ENCODE data around the gene TXNL1.
A peak's percentile ranks its signal among the peaks of the same experiment; 100 is the strongest.
"Not testable (repeated sequence)": the region's sequence is repeated elsewhere in the genome, so short reads cannot be mapped to it uniquely, and the experiment has no call there.

The TXNL1 gene

DNA sequence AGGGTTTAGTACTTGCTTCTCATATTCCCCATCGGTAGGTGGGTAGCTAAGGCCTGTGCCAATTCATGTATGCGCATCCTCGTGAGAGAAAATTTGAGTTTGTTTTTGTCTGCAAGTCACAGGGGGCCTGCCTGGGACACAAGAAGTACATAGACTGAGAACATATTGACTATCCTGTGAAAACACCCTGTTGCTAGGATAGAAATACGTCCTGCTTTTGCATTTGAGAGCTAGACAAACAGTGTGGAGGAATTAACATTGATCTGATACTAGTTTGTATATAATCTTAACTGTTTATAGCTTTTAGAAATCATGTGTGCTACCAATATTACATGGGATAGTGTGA lies 23.6 kb upstream of the TXNL1 start:
- Histone ChIP-seq H3K27me3 (no peaks in the 10 kb centered on the region), H3K4me2 (no peak overlapping the region), H3K9ac (no peak overlapping the region), H3K9me3 (replicated peaks in 1 of 11) (no peaks in the 10 kb centered on the region), H3K4me1 (no peaks in the 10 kb centered on the region), H4K20me1 (peaks cover 0 to 55% (median 0%) of the 10 kb centered on the region in 11 experiments; a peak in 6 of 22 replicates), H3K27ac (no peak overlapping the region), H3K4me3 (no peak overlapping the region), H3K36me3 (peaks cover 0 to 21% (median 5%) of the 10 kb centered on the region in 11 experiments; a peak in 5 of 22 replicates)
- no peak for TF ChIP-seq Cebpa-rat (IDR thresholded peaks at IDR 0.05)

GRCh38 chr18:56661360-56662062 lies 23.1 kb upstream of the TXNL1 start:
- H3K27me3 ChIP-seq = no peaks in the 10 kb centered on the region
- peaks cover 0 to 54% (median 0%) of the 10 kb centered on the region in 11 experiments; a peak in 5 of 22 replicates for H4K20me1 ChIP-seq
- no peak overlapping the region for H3K27ac ChIP-seq
- H3K4me3 ChIP-seq = no peak overlapping the region
- H3K9ac ChIP-seq = no peak overlapping the region
- H3K4me2 ChIP-seq = no peak overlapping the region
- peaks cover 0 to 21% (median 5%) of the 10 kb centered on the region in 11 experiments; a peak in 5 of 22 replicates for H3K36me3 ChIP-seq
- no peaks in the 10 kb centered on the region for H3K4me1 ChIP-seq
- no peak for TF ChIP-seq Cebpa-rat (IDR thresholded peaks at IDR 0.05)
- no peaks in the 10 kb centered on the region for H3K9me3 ChIP-seq (replicated peaks in 1 of 11)

DNA sequence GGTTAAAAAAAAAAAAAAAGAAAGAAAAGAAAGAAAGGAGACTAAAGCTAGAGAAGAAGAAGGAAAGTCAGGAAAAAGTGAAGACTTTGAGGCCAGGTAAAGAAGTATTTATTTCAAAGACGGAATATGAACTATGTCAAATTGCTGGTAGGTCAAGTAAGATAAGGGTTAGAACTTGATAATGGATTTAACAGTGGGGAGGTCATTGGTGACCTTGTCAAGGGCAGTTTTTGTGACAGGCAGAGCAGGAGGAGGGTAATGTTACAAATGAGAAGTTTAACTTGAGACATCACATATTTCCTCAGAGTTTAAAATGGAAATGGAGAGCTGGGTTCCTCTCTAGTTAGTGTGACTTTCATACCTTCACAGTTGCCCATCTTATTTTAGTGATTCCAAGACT lies 22.3 kb upstream of the TXNL1 start:
- Histone ChIP-seq H3K36me3 (peaks cover 0 to 21% (median 5%) of the 10 kb centered on the region in 11 experiments; a peak in 5 of 22 replicates), H3K27me3 (no peaks in the 10 kb centered on the region), H3K4me2 (no peak overlapping the region), H3K4me3 (no peak overlapping the region), H4K20me1 (peaks cover 0 to 49% (median 0%) of the 10 kb centered on the region in 11 experiments; a peak in 5 of 22 replicates), H3K9ac (no peak overlapping the region), H3K4me1 (peaks cover 0 to 4% (median 0%) of the 10 kb centered on the region in 10 experiments; a peak in 4 of 20 replicates), H3K9me3 (replicated peaks in 1 of 11) (no peaks in the 10 kb centered on the region), H3K27ac (no peak overlapping the region)
- TF ChIP-seq Cebpa-rat (IDR thresholded peaks at IDR 0.05) = no peak

DNA sequence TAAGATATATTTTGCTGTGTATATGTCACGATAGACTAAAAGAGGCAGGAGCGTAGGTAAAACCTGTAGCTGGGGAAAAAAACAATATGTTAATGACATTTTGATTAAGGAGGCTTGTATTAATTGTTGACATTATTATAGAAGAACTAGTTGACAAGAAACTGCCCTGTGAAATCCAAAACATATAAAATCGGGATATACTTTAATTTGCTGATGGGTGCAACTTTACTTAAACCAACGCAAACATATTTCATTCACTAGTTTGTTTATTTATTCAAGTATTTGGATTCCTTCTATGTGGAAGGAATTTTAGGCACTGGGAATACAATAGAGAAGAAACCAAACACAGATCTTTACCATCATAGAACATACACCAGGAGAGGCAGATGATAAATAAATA lies 20.7 kb upstream of the TXNL1 start:
- TF ChIP-seq Cebpa-rat (IDR thresholded peaks at IDR 0.05) = no peak
- Histone ChIP-seq H3K36me3 (peaks cover 0 to 21% (median 5%) of the 10 kb centered on the region in 11 experiments; a peak in 5 of 22 replicates), H3K4me2 (no peak overlapping the region), H4K20me1 (peaks cover 0 to 41% (median 0%) of the 10 kb centered on the region in 11 experiments; a peak in 5 of 22 replicates), H3K4me1 (peaks cover 8 to 16% (median 10%) of the 10 kb centered on the region in 10 experiments; a peak in 17 of 20 replicates), H3K9me3 (replicated peaks in 1 of 11) (peaks cover 0 to 6% (median 3%) of the 10 kb centered on the region in 11 experiments; a peak in 11 of 22 replicates), H3K27me3 (no peaks in the 10 kb centered on the region), H3K9ac (no peak overlapping the region), H3K4me3 (no peak overlapping the region), H3K27ac (no peak overlapping the region)

GRCh38 chr18:56658261-56658660 lies 19.9 kb upstream of the TXNL1 start:
- H3K27me3 ChIP-seq = no peaks in the 10 kb centered on the region
- H3K4me2 ChIP-seq = no peak overlapping the region
- no peak overlapping the region for H3K4me3 ChIP-seq
- H4K20me1 ChIP-seq = peaks cover 0 to 39% (median 0%) of the 10 kb centered on the region in 11 experiments; a peak in 5 of 22 replicates
- no peak overlapping the region for H3K9ac ChIP-seq
- no peak overlapping the region for H3K27ac ChIP-seq
- peaks cover 10 to 22% (median 11%) of the 10 kb centered on the region in 10 experiments for H3K4me1 ChIP-seq
- peaks cover 0 to 11% (median 7%) of the 10 kb centered on the region in 11 experiments; a peak in 11 of 22 replicates for H3K9me3 ChIP-seq (replicated peaks in 1 of 11)
- no peak for TF ChIP-seq Cebpa-rat (IDR thresholded peaks at IDR 0.05)
- peaks cover 0 to 21% (median 5%) of the 10 kb centered on the region in 11 experiments; a peak in 5 of 22 replicates for H3K36me3 ChIP-seq

- not testable (repeated sequence) for H3K4me3 ChIP-seq, H3K4me2 ChIP-seq, H3K27ac ChIP-seq, H4K20me1 ChIP-seq, H3K27me3 ChIP-seq, H3K9ac ChIP-seq
- Histone ChIP-seq H3K36me3 (peaks cover 0 to 21% (median 5%) of the 10 kb centered on the region in 11 experiments; a peak in 5 of 22 replicates), H3K9me3 (replicated peaks in 1 of 11) (peaks cover 0 to 11% (median 7%) of the 10 kb centered on the region in 11 experiments; a peak in 11 of 22 replicates), H3K4me1 (peaks cover 33 to 54% (median 36%) of the 10 kb centered on the region in 10 experiments)
Measured at GRCh38 chr18:56654280-56654679, 15.9 kb upstream of the TXNL1 start.

GRCh38 chr18:56652802-56653201 lies 14.4 kb upstream of the TXNL1 start:
- TF ChIP-seq Cebpa-rat (IDR thresholded peaks at IDR 0.05) = no peak
- Histone ChIP-seq H3K4me3 (peak overlapping the region in 5 of 10 experiments; percentile 34 to 86 (median 79); a peak in 6 of 20 replicates), H3K27me3 (no peaks in the 10 kb centered on the region), H3K9me3 (replicated peaks in 1 of 11) (peaks cover 0 to 11% (median 7%) of the 10 kb centered on the region in 11 experiments; a peak in 11 of 22 replicates), H3K27ac (0 out of 22 replicates have a peak overlapping the region, but pooled peaks of 2 of the 11 experiments have one; percentile 13 to 75), H3K36me3 (peaks cover 0 to 8% (median under 1%) of the 10 kb centered on the region in 11 experiments; a peak in 5 of 22 replicates), H3K4me2 (peak overlapping the region; percentile 85 to 97 (median 94); a peak in 21 of 22 replicates), H4K20me1 (peaks cover 0 to 9% (median 0%) of the 10 kb centered on the region in 11 experiments; a peak in 3 of 22 replicates), H3K4me1 (peaks cover 33 to 69% (median 36%) of the 10 kb centered on the region in 10 experiments), H3K9ac (peak overlapping the region in 3 of 11 experiments; percentile 17 to 82 (median 79); a peak in 3 of 22 replicates)

GRCh38 chr18:56651771-56652092 lies 13.3 kb upstream of the TXNL1 start:
- TF ChIP-seq Cebpa-rat (IDR thresholded peaks at IDR 0.05) = no peak

More at GRCh38 chr18:56651771-56652092, 13.3 kb upstream of the TXNL1 start:
- Histone ChIP-seq H4K20me1 (peaks cover 0 to 9% (median 0%) of the 10 kb centered on the region in 11 experiments; a peak in 3 of 22 replicates), H3K9ac (peak overlapping the region; percentile 75 to 84 (median 81)), H3K27ac (peak overlapping the region; percentile 55 to 82 (median 73); a peak in 20 of 22 replicates), H3K4me3 (peak overlapping the region; percentile 73 to 88 (median 82)), H3K4me2 (peak overlapping the region; percentile 85 to 97 (median 94)), H3K36me3 (no peaks in the 10 kb centered on the region), H3K9me3 (replicated peaks in 1 of 11) (peaks cover 0 to 11% (median 7%) of the 10 kb centered on the region in 11 experiments; a peak in 11 of 22 replicates), H3K27me3 (no peaks in the 10 kb centered on the region), H3K4me1 (peaks cover 33 to 80% (median 36%) of the 10 kb centered on the region in 10 experiments)
